Measurements from ENCODE around the gene PDE6B. TPM values are rescaled to one million over a fixed set of nuclear protein-coding genes. Genes with fewer than 3 reads are reported as not detected.

PDE6B gene
- total and polyA plus RNA-seq, 7 donors: 0.03 to 0.48 (median 0.31) TPM; not detected in 1

DNA sequence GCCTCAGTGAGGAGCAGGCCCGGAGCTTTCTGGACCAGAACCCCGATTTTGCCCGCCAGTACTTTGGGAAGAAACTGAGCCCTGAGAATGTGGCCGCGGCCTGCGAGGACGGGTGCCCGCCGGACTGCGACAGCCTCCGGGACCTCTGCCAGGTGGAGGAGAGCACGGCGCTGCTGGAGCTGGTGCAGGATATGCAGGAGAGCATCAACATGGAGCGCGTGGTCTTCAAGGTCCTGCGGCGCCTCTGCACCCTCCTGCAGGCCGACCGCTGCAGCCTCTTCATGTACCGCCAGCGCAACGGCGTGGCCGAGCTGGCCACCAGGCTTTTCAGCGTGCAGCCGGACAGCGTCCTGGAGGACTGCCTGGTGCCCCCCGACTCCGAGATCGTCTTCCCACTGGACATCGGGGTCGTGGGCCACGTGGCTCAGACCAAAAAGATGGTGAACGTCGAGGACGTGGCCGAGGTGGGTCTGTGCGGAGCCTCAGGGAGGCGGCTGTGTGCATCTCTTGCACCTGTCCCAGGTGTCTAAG lies 323 bp downstream of the PDE6B start:
- no peak for DNase-seq

DNA sequence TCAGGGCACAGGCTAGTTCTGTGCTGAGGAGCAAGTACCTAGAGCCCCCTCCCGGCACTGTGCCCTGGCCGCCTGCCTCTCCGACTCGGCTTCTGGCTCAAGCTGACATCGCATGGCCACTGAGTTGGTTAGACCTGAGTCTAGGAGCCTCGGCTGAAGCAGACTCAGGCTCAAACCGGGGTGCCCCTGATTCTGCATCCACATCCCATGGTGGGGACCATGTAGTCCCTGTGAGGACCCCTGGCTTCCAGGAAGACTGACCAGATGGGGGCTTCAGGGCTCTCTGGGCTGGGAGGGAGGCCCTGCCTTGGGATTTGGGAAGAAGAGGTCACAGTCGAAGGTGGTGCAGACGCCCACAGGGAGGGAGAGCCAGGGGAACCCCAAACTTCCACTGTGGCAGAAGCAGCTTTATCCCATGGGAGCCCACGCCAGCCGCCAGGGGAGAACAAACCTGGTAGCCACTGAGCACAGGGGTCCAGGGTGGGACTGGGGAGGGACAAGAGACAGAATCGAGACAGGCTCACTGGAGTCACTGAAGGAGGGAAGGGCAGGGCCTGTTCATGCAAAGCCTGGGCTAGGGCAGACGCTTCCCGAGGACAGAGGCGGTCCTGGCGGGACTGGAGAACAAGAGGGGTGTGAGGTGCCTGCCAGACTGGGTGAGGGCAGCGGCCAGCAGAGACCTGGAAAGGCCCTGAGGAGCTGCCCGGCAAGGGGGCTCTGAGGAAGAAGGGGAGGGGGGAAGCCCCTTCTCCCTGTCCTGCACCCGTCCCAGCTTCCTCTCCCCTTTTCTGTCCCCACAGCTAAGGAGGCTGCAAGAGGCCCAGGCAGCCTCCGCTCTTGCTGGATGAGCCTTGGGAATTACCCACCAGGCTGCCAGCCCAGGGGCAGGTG lies 1.1 kb downstream of the PDE6B start:
- Histone ChIP-seq H3K9me3 (no peaks in the 10 kb centered on the region), H3K27ac (no peak overlapping the region), H3K4me1 (no peaks in the 10 kb centered on the region), H3K36me3 (ENCODE audit: insufficient read depth in 1 of 2, low read depth in 1 of 2) (no peaks in the 10 kb centered on the region), H3K4me3 (no peak overlapping the region), H3K27me3 (ENCODE audit: insufficient read depth in 3 of 3, low read length in 2 of 3) (peaks cover 0 to 19% (median 18%) of the 10 kb centered on the region in 3 donors)
- intact Hi-C loops (cut with DNase I): no loop called here
- DNase-seq (no peak), ATAC-seq (no peak)
- TF ChIP-seq, protein P1, sequence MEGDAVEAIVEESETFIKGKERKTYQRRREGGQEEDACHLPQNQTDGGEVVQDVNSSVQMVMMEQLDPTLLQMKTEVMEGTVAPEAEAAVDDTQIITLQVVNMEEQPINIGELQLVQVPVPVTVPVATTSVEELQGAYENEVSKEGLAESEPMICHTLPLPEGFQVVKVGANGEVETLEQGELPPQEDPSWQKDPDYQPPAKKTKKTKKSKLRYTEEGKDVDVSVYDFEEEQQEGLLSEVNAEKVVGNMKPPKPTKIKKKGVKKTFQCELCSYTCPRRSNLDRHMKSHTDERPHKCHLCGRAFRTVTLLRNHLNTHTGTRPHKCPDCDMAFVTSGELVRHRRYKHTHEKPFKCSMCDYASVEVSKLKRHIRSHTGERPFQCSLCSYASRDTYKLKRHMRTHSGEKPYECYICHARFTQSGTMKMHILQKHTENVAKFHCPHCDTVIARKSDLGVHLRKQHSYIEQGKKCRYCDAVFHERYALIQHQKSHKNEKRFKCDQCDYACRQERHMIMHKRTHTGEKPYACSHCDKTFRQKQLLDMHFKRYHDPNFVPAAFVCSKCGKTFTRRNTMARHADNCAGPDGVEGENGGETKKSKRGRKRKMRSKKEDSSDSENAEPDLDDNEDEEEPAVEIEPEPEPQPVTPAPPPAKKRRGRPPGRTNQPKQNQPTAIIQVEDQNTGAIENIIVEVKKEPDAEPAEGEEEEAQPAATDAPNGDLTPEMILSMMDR (IDR thresholded peaks at IDR 0.05): no peak
- WGBS, 3 donors: 70 to 77% (median 72%) methylated on average over 18 to 20 of the region's 20 CpGs

More for the DNA sequence above, 323 bp downstream of the PDE6B start:
- intact Hi-C loops (cut with DNase I): no loop called here
- Histone ChIP-seq H3K4me1 (no peaks in the 10 kb centered on the region), H3K36me3 (ENCODE audit: insufficient read depth in 1 of 2, low read depth in 1 of 2) (no peaks in the 10 kb centered on the region), H3K4me3 (no peak overlapping the region), H3K27me3 (ENCODE audit: insufficient read depth in 3 of 3, low read length in 2 of 3) (peaks cover 0 to 19% (median 17%) of the 10 kb centered on the region in 3 donors), H3K27ac (no peak overlapping the region), H3K9me3 (no peaks in the 10 kb centered on the region)
- TF ChIP-seq, protein P1 (IDR thresholded peaks at IDR 0.05): no peak
- ATAC-seq: no peak
- 90 to 93% (median 91%) methylated on average over 36 to 39 of the region's 39 CpGs for WGBS, 3 donors

DNA sequence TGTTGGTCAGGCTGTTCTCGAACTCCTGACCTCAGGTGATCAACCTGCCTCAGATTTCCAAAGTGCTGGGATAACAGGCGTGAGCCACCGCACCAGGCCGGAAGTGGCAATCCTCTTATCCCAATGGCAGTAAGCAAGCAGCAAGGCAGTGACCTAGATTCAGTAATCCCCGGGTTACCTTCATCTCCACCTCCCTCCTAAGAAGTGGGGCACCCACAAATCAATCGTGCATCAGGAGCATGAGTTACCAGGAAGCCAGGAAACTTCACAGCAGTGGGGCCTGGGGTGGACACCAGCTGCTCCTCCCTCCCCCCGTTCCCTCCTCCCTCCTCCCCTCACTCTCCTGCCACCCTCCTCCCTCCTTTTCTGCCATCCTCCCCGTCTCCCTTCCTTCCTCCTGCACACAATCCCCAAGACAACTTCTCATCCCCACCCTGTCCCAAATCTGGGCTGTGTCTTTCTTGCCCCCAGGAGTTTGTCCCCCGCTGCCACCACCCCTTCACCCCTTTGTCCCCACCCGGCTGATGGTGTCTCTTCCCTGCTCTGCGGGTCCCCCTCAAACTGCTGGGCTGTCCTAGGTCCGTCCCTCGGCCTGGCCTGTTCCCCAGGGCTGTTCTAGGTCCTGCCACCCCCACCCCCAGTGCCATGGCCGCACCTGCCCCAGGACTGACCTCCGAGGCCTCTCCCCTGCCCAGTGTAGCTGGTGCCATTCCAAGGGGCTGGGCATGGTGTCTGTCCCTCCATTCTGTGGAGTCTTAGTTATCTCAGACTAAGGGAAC lies 2.2 kb downstream of the PDE6B start:
- no peak for DNase-seq
- ATAC-seq: no peak
- Histone ChIP-seq H3K27ac (no peak overlapping the region), H3K36me3 (ENCODE audit: insufficient read depth in 1 of 2, low read depth in 1 of 2) (no peaks in the 10 kb centered on the region), H3K4me3 (no peak overlapping the region), H3K27me3 (ENCODE audit: insufficient read depth in 3 of 3, low read length in 2 of 3) (peaks cover 0 to 19% (median 19%) of the 10 kb centered on the region in 3 donors), H3K9me3 (no peaks in the 10 kb centered on the region), H3K4me1 (no peaks in the 10 kb centered on the region)
- TF ChIP-seq, protein P1 (IDR thresholded peaks at IDR 0.05): no peak
- intact Hi-C loops (cut with DNase I): no loop called here
- WGBS, 3 donors: 73 to 80% (median 74%) methylated on average over 13 to 14 of the region's 15 CpGs

DNA sequence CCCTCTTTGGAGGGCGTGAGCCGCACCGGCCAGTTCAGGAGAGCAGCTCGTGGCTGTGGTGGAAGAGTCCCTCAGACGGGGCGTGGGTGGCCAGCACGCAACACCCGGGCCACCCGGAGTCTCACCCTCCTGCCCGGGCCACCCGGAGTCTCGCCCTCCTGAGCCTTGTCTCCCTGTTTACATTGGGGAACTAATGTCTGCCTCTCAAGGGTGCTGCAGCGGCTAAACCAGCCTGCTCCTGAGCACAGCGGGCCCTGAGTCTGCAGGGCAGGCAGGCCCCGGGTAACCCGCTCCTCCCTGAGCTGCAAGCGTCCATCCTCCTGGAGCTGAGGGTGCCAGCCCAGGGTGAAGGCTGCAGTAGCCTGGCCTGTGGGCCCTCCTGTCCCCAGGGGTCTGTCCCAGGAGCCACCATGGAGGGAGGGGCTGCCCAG lies 3.0 kb downstream of the PDE6B start:
- TF ChIP-seq, protein P1 (IDR thresholded peaks at IDR 0.05): no peak
- H3K9me3 ChIP-seq: no peaks in the 10 kb centered on the region
- 89 to 96% (median 91%) methylated on average over 15 to 17 of the region's 17 CpGs for WGBS, 3 donors
- no peak for ATAC-seq
- H3K4me1 ChIP-seq: no peaks in the 10 kb centered on the region
- no peak overlapping the region for H3K27ac ChIP-seq
- DNase-seq: no peak
- peaks cover 0 to 19% (median 19%) of the 10 kb centered on the region in 3 donors for H3K27me3 ChIP-seq (ENCODE audit: insufficient read depth in 3 of 3, low read length in 2 of 3)
- H3K36me3 ChIP-seq (ENCODE audit: insufficient read depth in 1 of 2, low read depth in 1 of 2): no peaks in the 10 kb centered on the region
- intact Hi-C loops (cut with DNase I): no loop called here
- no peak overlapping the region for H3K4me3 ChIP-seq

All from psoas muscle (tissue), 8 donors.